Measurements from ENCODE around the gene B4GALNT3. TPM values are rescaled to one million over a fixed set of nuclear protein-coding genes. Genes with fewer than 3 reads are reported as not detected.

The B4GALNT3 gene
- total RNA-seq, 4 donors from 2014 or later: 7.9 to 14.1 (median 9.8) TPM

GRCh38 chr12:517538-517937, 57.8 kb downstream of the B4GALNT3 start:
- H3K9me3 ChIP-seq: no peaks in the 10 kb centered on the region

GRCh38 chr12:520119-520518, 60.4 kb downstream of the B4GALNT3 start:
- no peak overlapping the region for H3K4me3 ChIP-seq
- DNase-seq (ENCODE audit: low spot score in 2 of 2): no peak
- H3K9me3 ChIP-seq: no peaks in the 10 kb centered on the region
- no peaks in the 10 kb centered on the region for H3K27me3 ChIP-seq
- no peak for TF ChIP-seq CTCF (IDR thresholded peaks at IDR 0.05)
- no peak for TF ChIP-seq POLR2A (IDR thresholded peaks at IDR 0.05)
- no peak for TF ChIP-seq EP300 (IDR thresholded peaks at IDR 0.05)
- no peaks in the 10 kb centered on the region for H3K36me3 ChIP-seq
- no peak overlapping the region for H3K27ac ChIP-seq
- 66 to 81% methylated on average over 2 of the region's 2 CpGs for WGBS, 2 donors
- H3K4me1 ChIP-seq: peaks cover 0 to 6% (median 0%) of the 10 kb centered on the region in 4 donors

More at GRCh38 chr12:517538-517937, 57.8 kb downstream of the B4GALNT3 start:
- Histone ChIP-seq H3K4me3 (no peak overlapping the region), H3K27ac (no peak overlapping the region), H3K4me1 (peaks cover 0 to 6% (median 0%) of the 10 kb centered on the region in 4 donors), H3K27me3 (no peaks in the 10 kb centered on the region), H3K36me3 (no peaks in the 10 kb centered on the region)
- DNase-seq (ENCODE audit: low spot score in 2 of 2): no peak
- WGBS, 2 donors: 73 to 83% methylated on average over 3 of the region's 3 CpGs
- TF ChIP-seq POLR2A (IDR thresholded peaks at IDR 0.05): no peak
- TF ChIP-seq EP300 (IDR thresholded peaks at IDR 0.05): no peak
- TF ChIP-seq CTCF (IDR thresholded peaks at IDR 0.05): no peak

GRCh38 chr12:522692-523378, 63.1 kb downstream of the B4GALNT3 start:
- TF ChIP-seq CTCF (IDR thresholded peaks at IDR 0.05) (no peak), EP300 (IDR thresholded peaks at IDR 0.05) (no peak), POLR2A (IDR thresholded peaks at IDR 0.05) (no peak)
- DNase-seq (ENCODE audit: low spot score in 2 of 2): no peak
- Histone ChIP-seq H3K27me3 (no peaks in the 10 kb centered on the region), H3K4me1 (peaks cover 0 to 6% (median 0%) of the 10 kb centered on the region in 4 donors), H3K4me3 (no peak overlapping the region), H3K36me3 (no peaks in the 10 kb centered on the region), H3K9me3 (no peaks in the 10 kb centered on the region), H3K27ac (no peak overlapping the region)
- WGBS, 2 donors: 69 to 72% methylated on average over 7 of the region's 7 CpGs

- DNase-seq (ENCODE audit: low spot score in 2 of 2): no peak
- H3K36me3 ChIP-seq: no peaks in the 10 kb centered on the region
- H3K9me3 ChIP-seq: no peaks in the 10 kb centered on the region
- no peak for TF ChIP-seq CTCF (IDR thresholded peaks at IDR 0.05)
- no peak for TF ChIP-seq POLR2A (IDR thresholded peaks at IDR 0.05)
- TF ChIP-seq EP300 (IDR thresholded peaks at IDR 0.05): no peak
- no peaks in the 10 kb centered on the region for H3K27me3 ChIP-seq
- no peak overlapping the region for H3K4me3 ChIP-seq
- no peak overlapping the region for H3K27ac ChIP-seq
- 74 to 79% methylated on average over 10 of the region's 10 CpGs for WGBS, 2 donors
- no peaks in the 10 kb centered on the region for H3K4me1 ChIP-seq
These were observed 64.6 kb downstream of the B4GALNT3 start for GRCh38 chr12:524167-524951.

- 79 to 81% methylated on average over 6 of the region's 6 CpGs for WGBS, 2 donors
- Histone ChIP-seq H3K36me3 (no peaks in the 10 kb centered on the region), H3K27ac (no peak overlapping the region), H3K4me1 (no peaks in the 10 kb centered on the region), H3K4me3 (no peak overlapping the region), H3K27me3 (no peaks in the 10 kb centered on the region), H3K9me3 (no peaks in the 10 kb centered on the region)
- no peak for DNase-seq (ENCODE audit: low spot score in 2 of 2)
- no peak for TF ChIP-seq EP300 (IDR thresholded peaks at IDR 0.05)
- no peak for TF ChIP-seq POLR2A (IDR thresholded peaks at IDR 0.05)
- TF ChIP-seq CTCF (IDR thresholded peaks at IDR 0.05): no peak
These were observed 66.3 kb downstream of the B4GALNT3 start for GRCh38 chr12:526089-526488.

Measured in tibial nerve (tissue), 4 donors.